Colon (tissue), 2 donors: Measurements from ENCODE around the gene UCP2.

Experiments used
- FAIRE-seq: peaks from 2 replicates; lab custom pipeline; 2012; peaks lifted over from hg19 to GRCh38; lab: Jason Lieb, UNC
- donor health status: control.
- donor health status: control.

The UCP2 gene

GRCh38 chr11:73971175-73971719, 11.4 kb downstream of the UCP2 start:
- no peak for FAIRE-seq

- FAIRE-seq: no peak
Observed at GRCh38 chr11:73969991-73970800, 12.4 kb downstream of the UCP2 start.

- FAIRE-seq: no peak
Observed at GRCh38 chr11:73969091-73969490, 13.6 kb downstream of the UCP2 start.

GRCh38 chr11:73968356-73968966, 14.2 kb downstream of the UCP2 start:
- FAIRE-seq: no peak

- FAIRE-seq: no peak
Observed at GRCh38 chr11:73965764-73966121, 16.9 kb downstream of the UCP2 start.

GRCh38 chr11:73965076-73965763, 17.4 kb downstream of the UCP2 start:
- no peak for FAIRE-seq

- no peak for FAIRE-seq
Observed at GRCh38 chr11:73963861-73964260, 18.8 kb downstream of the UCP2 start.

GRCh38 chr11:73962101-73962705, 20.4 kb downstream of the UCP2 start:
- FAIRE-seq: no peak

- no peak for FAIRE-seq
Observed at GRCh38 chr11:73961321-73961720, 21.3 kb downstream of the UCP2 start.

GRCh38 chr11:73958521-73959141, 24.0 kb downstream of the UCP2 start:
- no peak for FAIRE-seq

- no peak for FAIRE-seq
Observed at GRCh38 chr11:73957654-73958361, 24.8 kb downstream of the UCP2 start.

GRCh38 chr11:73956876-73957653, 25.6 kb downstream of the UCP2 start:
- no peak for FAIRE-seq

GRCh38 chr11:73951797-73952196, 30.8 kb downstream of the UCP2 start:
- FAIRE-seq: no peak

- no peak for FAIRE-seq
Observed at GRCh38 chr11:73950869-73951710, 31.6 kb downstream of the UCP2 start, which contains the start of gene DNAJB13. Gene DNAJB13 (plus strand): TSS chr11:73951026. CDS start chr11:73951070, 44 bp downstream.

- FAIRE-seq: no peak
Observed at GRCh38 chr11:73949912-73950311, 32.7 kb downstream of the UCP2 start.

- FAIRE-seq: no peak
Observed at GRCh38 chr11:73949246-73949645, 33.4 kb downstream of the UCP2 start.

GRCh38 chr11:73946798-73947458, 35.7 kb downstream of the UCP2 start:
- no peak for FAIRE-seq

GRCh38 chr11:73945396-73945795, 37.2 kb downstream of the UCP2 start:
- FAIRE-seq: no peak

GRCh38 chr11:73944901-73945300, 37.7 kb downstream of the UCP2 start:
- no peak for FAIRE-seq
